HFFc6 (cell line): Measurements from ENCODE around the gene HIVEP1. TPM values are rescaled to one million over a fixed set of nuclear protein-coding genes. Genes with fewer than 3 reads are reported as not detected.
A peak's percentile ranks its signal among the peaks of the same experiment; 100 is the strongest.

Source experiments
- DNase-seq: peaks from one replicate; pipeline ENCODE4 v3.0.0-alpha.2; 2018
- H3K27ac Mint-ChIP-seq: 2 replicates; pipeline ENCODE4 v1.8.0; 2020; ENCODE audit warnings: mild to moderate bottlenecking, mixed read lengths
- H3K27me3 Mint-ChIP-seq: 2 replicates; pipeline ENCODE4 v1.8.0; 2021; ENCODE audit warnings: mild to moderate bottlenecking, moderate library complexity, mixed read lengths; ENCODE audit not compliant: insufficient read depth
- H3K36me3 Mint-ChIP-seq: 2 replicates; pipeline ENCODE4 v1.8.0; 2021; ENCODE audit warnings: low read depth, mixed read lengths
- H3K4me1 Mint-ChIP-seq: 2 replicates; pipeline ENCODE4 v1.8.0; 2020; ENCODE audit warnings: low read depth, mixed read lengths
- H3K4me3 Mint-ChIP-seq: 2 replicates; pipeline ENCODE4 v1.8.0; 2020; ENCODE audit warnings: mild to moderate bottlenecking, moderate library complexity, mixed read lengths
- H3K9me3 Mint-ChIP-seq: 2 replicates; pipeline ENCODE4 v1.8.0; 2020; ENCODE audit warnings: mild to moderate bottlenecking, mixed read lengths
- total RNA-seq, 6 experiments: library from RNA; stranded (reverse); fragmentation: NEBNext Ultra II Directional; extraction: Animal tissue kit (Norgen Biotek cat#: 25700); gene quantifications; 2 replicates in 1 of 6; 3 replicates in 5 of 6; pipeline ENCODE4 v1.2.3, GENCODE V29; 2021
- TF ChIP-seq, protein P1 (sequence below): fragments of 200-600 bp; sonication (generic); IDR thresholded peaks from 2 replicates; pipeline ENCODE4 v1.5.0; 2021; ENCODE audit warnings: antibody characterized with exemption, mild to moderate bottlenecking

HIVEP1 gene
- total RNA-seq, 6 experiments from 2014 or later = 10.3 to 19.9 (median 11.8) TPM

DNA sequence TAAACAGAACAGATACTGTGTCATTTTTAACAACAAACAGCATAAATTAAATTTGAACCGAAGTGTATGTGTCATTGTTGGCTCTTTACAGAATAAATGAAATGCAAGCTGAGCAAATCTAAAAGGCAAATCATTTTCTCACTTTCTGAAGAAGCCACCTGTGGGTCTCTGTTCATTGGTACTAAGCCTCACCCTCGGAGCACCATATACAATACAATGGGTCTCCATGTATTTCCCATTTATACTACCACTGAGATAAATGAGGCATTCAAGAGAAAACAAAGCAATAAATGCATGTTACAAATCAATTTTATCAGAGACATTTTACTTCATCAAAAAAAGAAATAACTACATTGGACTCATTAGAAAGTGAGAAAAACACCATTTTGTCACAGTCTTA lies 38.9 kb upstream of the HIVEP1 start:
- H3K4me1 Mint-ChIP-seq = peaks cover 75% of the 10 kb centered on the region
- TF ChIP-seq, protein P1, sequence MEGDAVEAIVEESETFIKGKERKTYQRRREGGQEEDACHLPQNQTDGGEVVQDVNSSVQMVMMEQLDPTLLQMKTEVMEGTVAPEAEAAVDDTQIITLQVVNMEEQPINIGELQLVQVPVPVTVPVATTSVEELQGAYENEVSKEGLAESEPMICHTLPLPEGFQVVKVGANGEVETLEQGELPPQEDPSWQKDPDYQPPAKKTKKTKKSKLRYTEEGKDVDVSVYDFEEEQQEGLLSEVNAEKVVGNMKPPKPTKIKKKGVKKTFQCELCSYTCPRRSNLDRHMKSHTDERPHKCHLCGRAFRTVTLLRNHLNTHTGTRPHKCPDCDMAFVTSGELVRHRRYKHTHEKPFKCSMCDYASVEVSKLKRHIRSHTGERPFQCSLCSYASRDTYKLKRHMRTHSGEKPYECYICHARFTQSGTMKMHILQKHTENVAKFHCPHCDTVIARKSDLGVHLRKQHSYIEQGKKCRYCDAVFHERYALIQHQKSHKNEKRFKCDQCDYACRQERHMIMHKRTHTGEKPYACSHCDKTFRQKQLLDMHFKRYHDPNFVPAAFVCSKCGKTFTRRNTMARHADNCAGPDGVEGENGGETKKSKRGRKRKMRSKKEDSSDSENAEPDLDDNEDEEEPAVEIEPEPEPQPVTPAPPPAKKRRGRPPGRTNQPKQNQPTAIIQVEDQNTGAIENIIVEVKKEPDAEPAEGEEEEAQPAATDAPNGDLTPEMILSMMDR = no peak
- DNase-seq = no peak
- no peaks in the 10 kb centered on the region for H3K9me3 Mint-ChIP-seq
- no peak overlapping the region for H3K4me3 Mint-ChIP-seq
- H3K36me3 Mint-ChIP-seq = peaks cover 3% of the 10 kb centered on the region; the same call in 1 of the 2 replicates
- H3K27me3 Mint-ChIP-seq = peaks cover 2% of the 10 kb centered on the region; the same call in 1 of the 2 replicates
- peak overlapping the region; percentile 34; the same call in 1 of the 2 replicates for H3K27ac Mint-ChIP-seq

DNA sequence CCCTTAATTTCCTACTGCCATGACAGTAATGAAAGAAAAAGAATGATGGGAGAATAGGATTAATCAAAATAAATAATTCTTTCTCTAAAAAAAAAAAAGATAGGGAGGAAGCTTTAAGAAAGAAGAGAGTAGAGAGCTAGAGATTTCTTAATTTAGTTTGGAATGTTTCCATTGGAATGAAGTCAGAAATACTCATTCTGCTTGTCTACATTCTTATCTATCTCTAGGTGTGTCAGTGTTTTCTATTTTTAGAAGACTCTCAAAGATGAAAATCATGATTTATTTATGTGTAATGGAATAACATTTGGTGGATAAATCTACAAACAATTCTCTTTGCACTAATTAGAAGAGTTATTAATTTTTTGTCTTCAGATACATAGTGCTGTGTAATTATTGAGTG lies 38.0 kb upstream of the HIVEP1 start:
- TF ChIP-seq, protein P1 = no peak
- Mint-ChIP-seq H3K9me3 (no peaks in the 10 kb centered on the region), H3K4me1 (peaks cover 70% of the 10 kb centered on the region)

DNA sequence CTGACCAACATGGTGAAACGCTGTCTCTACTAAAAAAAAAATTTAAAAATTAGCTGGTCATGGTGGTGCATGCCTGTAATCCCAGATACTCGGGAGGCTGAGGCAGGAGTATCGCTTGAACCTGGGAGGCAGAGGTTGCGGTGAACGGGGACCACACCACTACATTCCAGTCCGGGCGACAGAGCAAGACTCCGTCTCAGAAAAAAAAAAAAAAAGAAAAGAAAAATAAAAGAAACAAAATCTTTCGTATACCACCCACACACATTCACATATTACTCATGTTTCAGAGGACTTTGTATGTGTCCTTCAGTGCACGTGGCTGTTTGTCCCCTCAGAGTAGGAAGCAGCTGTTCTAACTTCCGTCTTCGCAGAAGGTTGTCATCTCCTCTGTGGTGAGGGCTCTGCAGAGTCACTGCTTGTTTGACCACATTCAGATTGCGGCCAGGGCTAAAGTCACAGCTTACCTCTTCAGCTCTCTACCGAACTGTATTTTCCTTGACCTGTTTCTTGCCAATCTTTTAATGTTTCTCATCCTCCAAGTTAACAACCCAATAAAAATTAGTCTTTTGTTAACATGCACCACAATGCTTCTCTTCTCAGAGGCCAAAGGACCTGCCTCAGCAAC lies 36.6 kb upstream of the HIVEP1 start:
- Mint-ChIP-seq H3K27me3 (peaks cover 2% of the 10 kb centered on the region; the same call in 1 of the 2 replicates), H3K4me1 (peaks cover 60% of the 10 kb centered on the region), H3K27ac (no peak overlapping the region), H3K36me3 (peaks cover 3% of the 10 kb centered on the region; the same call in 1 of the 2 replicates), H3K4me3 (no peak overlapping the region), H3K9me3 (no peaks in the 10 kb centered on the region)
- TF ChIP-seq, protein P1 = no peak
- no peak for DNase-seq

More for the DNA sequence above, 38.0 kb upstream of the HIVEP1 start:
- peak; percentile 42 for DNase-seq
- H3K27ac Mint-ChIP-seq = peak overlapping the region; percentile 45; the same call in 1 of the 2 replicates
- peak overlapping the region; percentile 34 for H3K4me3 Mint-ChIP-seq
- peaks cover 3% of the 10 kb centered on the region; the same call in 1 of the 2 replicates for H3K36me3 Mint-ChIP-seq
- peaks cover 2% of the 10 kb centered on the region; the same call in 1 of the 2 replicates for H3K27me3 Mint-ChIP-seq

DNA sequence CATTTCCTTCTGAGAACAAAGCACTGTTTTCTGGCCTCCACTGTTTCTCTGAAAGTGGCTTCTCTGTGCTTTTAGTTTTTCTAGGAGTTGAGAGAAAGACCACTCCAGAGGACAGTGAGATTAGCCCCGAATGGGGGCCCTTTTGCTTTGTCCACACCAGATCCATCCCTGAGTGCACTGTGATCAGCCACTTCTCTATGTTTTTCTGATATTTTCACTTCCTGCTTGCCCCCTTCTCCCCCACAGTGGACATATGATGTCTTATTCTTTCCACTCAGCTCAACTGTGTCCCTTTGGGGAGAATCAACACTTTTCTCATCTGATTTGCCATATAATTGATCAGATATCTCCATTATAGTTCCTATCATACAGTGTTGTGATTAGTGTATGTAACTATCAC lies 35.6 kb upstream of the HIVEP1 start:
- peaks cover 3% of the 10 kb centered on the region; the same call in 1 of the 2 replicates for H3K36me3 Mint-ChIP-seq

DNA sequence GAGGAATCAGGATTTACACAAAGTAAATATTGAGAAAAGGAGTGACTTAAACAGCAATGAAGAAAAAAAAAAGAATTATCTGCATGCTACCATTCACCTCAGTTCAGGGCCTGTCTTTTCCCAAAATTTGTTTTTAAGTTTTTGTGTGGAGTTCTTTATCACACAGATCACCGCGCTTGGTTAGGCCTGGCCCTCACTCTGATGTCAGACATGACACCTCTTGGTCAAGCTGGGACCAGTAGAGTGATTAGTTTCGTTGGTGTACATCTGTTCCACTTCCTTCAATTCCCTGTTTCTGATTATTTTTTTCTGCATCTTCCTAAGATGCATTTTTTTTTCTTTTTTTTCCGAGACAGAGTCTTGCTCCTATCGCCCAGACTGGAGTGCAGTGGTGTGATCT lies 34.9 kb upstream of the HIVEP1 start:
- peaks cover 2% of the 10 kb centered on the region; the same call in 1 of the 2 replicates for H3K27me3 Mint-ChIP-seq
- peaks cover 42% of the 10 kb centered on the region for H3K4me1 Mint-ChIP-seq
- peaks cover 3% of the 10 kb centered on the region; the same call in 1 of the 2 replicates for H3K36me3 Mint-ChIP-seq
- TF ChIP-seq, protein P1 = no peak
- no peak overlapping the region for H3K4me3 Mint-ChIP-seq
- H3K9me3 Mint-ChIP-seq = no peaks in the 10 kb centered on the region
- H3K27ac Mint-ChIP-seq = no peak overlapping the region
- no peak for DNase-seq

More for the DNA sequence above, 35.6 kb upstream of the HIVEP1 start:
- H3K27me3 Mint-ChIP-seq = peaks cover 2% of the 10 kb centered on the region; the same call in 1 of the 2 replicates
- H3K27ac Mint-ChIP-seq = no peak overlapping the region
- H3K4me3 Mint-ChIP-seq = no peak overlapping the region
- no peaks in the 10 kb centered on the region for H3K9me3 Mint-ChIP-seq
- TF ChIP-seq, protein P1 = no peak
- no peak for DNase-seq
- peaks cover 49% of the 10 kb centered on the region for H3K4me1 Mint-ChIP-seq
